ENCODE measurements around the gene RAB44. TPM values are rescaled to one million over a fixed set of nuclear protein-coding genes. Genes with fewer than 3 reads are reported as not detected.

The RAB44 gene
- total RNA-seq, 1 experiment from 2014 or later: not detected

- Histone ChIP-seq H3K4me1 (ENCODE audit: control insufficient read depth, insufficient read depth, low read length) (no peaks in the 10 kb centered on the region; the same call in 1 of the 2 replicates), H3K36me3 (ENCODE audit: control insufficient read depth, insufficient read depth, low read length) (no peaks in the 10 kb centered on the region), H3K4me3 (ENCODE audit: low read depth in 2 of 2, low read length in 2 of 2) (no peak overlapping the region), H3K9me3 (ENCODE audit: control insufficient read depth, insufficient read depth, low read depth, low read length) (no peaks in the 10 kb centered on the region), H3K27me3 (ENCODE audit: control insufficient read depth, insufficient read depth, low read length) (no peaks in the 10 kb centered on the region), H3K27ac (ENCODE audit: low read length) (no peak overlapping the region)
- intact Hi-C loops (cut with micrococcal nuclease; ENCODE audit: unreplicated experiment) (no loop called here), in situ Hi-C loops (cut with HindIII; ENCODE audit: low pct_unique_long_range_greater_than_20kb, low sequenced_read_pairs) (no loop called here)
- ChIA-PET CTCF (no interaction called here), POLR2A (interaction anchor here (0.7 kb wide), 1 partner anchor 293 kb away, joined by 5 read pairs; no protein-coding TSS in a partner anchor)
- DNase-seq (ENCODE audit: low read depth, low spot score) (no peak), ATAC-seq (no peak)
- no TSS peak for BruUV-seq (replicated peaks)
- no peak for TF ChIP-seq POLR2AphosphoS5 (IDR thresholded peaks at IDR 0.05; ENCODE audit: low read depth, low read length)
- no peak for TF ChIP-seq CTCF (IDR thresholded peaks at IDR 0.05)
- no peak for TF ChIP-seq TCF7L2 (IDR thresholded peaks at IDR 0.05; ENCODE audit: low read depth, low read length)
Measured at GRCh38 chr6:36745836-36746235, 48.2 kb downstream of the RAB44 start.

- in situ Hi-C loops (cut with HindIII; ENCODE audit: low pct_unique_long_range_greater_than_20kb, low sequenced_read_pairs) (no loop called here), intact Hi-C loops (cut with micrococcal nuclease; ENCODE audit: unreplicated experiment) (no loop called here)
- H3K4me3 ChIP-seq (ENCODE audit: low read depth in 2 of 2, low read length in 2 of 2): no peak overlapping the region
- H3K4me1 ChIP-seq (ENCODE audit: control insufficient read depth, insufficient read depth, low read length): no peaks in the 10 kb centered on the region; the same call in 1 of the 2 replicates
- CTCF ChIA-PET: no interaction called here
- no peaks in the 10 kb centered on the region for H3K27me3 ChIP-seq (ENCODE audit: control insufficient read depth, insufficient read depth, low read length)
- H3K27ac ChIP-seq (ENCODE audit: low read length): no peak overlapping the region
- BruUV-seq (replicated peaks): no TSS peak
- H3K9me3 ChIP-seq (ENCODE audit: control insufficient read depth, insufficient read depth, low read depth, low read length): no peaks in the 10 kb centered on the region
- TF ChIP-seq CTCF (IDR thresholded peaks at IDR 0.05) (no peak), POLR2AphosphoS5 (IDR thresholded peaks at IDR 0.05; ENCODE audit: low read depth, low read length) (no peak), TCF7L2 (IDR thresholded peaks at IDR 0.05; ENCODE audit: low read depth, low read length) (no peak), SIN3A (IDR thresholded peaks at IDR 0.05; ENCODE audit: borderline replicate concordance, insufficient read depth, low read depth, low read length) (no peak)
- TF ChIP-seq, protein P1, sequence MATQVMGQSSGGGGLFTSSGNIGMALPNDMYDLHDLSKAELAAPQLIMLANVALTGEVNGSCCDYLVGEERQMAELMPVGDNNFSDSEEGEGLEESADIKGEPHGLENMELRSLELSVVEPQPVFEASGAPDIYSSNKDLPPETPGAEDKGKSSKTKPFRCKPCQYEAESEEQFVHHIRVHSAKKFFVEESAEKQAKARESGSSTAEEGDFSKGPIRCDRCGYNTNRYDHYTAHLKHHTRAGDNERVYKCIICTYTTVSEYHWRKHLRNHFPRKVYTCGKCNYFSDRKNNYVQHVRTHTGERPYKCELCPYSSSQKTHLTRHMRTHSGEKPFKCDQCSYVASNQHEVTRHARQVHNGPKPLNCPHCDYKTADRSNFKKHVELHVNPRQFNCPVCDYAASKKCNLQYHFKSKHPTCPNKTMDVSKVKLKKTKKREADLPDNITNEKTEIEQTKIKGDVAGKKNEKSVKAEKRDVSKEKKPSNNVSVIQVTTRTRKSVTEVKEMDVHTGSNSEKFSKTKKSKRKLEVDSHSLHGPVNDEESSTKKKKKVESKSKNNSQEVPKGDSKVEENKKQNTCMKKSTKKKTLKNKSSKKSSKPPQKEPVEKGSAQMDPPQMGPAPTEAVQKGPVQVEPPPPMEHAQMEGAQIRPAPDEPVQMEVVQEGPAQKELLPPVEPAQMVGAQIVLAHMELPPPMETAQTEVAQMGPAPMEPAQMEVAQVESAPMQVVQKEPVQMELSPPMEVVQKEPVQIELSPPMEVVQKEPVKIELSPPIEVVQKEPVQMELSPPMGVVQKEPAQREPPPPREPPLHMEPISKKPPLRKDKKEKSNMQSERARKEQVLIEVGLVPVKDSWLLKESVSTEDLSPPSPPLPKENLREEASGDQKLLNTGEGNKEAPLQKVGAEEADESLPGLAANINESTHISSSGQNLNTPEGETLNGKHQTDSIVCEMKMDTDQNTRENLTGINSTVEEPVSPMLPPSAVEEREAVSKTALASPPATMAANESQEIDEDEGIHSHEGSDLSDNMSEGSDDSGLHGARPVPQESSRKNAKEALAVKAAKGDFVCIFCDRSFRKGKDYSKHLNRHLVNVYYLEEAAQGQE (IDR thresholded peaks at IDR 0.05; ENCODE audit: insufficient read depth in 1 of 2, low read depth in 2 of 2, low read length in 1 of 2): no peak
- H3K36me3 ChIP-seq (ENCODE audit: control insufficient read depth, insufficient read depth, low read length): no peaks in the 10 kb centered on the region
- POLR2A ChIA-PET: no interaction called here
- DNase-seq (ENCODE audit: low read depth, low spot score) (no peak), ATAC-seq (no peak)
Measured at GRCh38 chr6:36746251-36746650, 48.6 kb downstream of the RAB44 start.
